Measurements from ENCODE around the gene DALRD3.

The DALRD3 gene

GRCh38 chr3:48980295-48980694 lies 38.1 kb downstream of the DALRD3 start:
- no peak for TF ChIP-seq CTCF (IDR thresholded peaks at IDR 0.05; ENCODE audit: low read depth, low read length)
- in situ Hi-C loops (cut with HindIII; ENCODE audit: low sequenced_read_pairs): no loop called here
- DNase-seq (ENCODE audit: low read depth, low spot score): no peak
- H3K4me3 ChIP-seq (ENCODE audit: low read depth, low read length): no peak overlapping the region

- no peak for DNase-seq (ENCODE audit: low read depth, low spot score)
- no peak overlapping the region for H3K4me3 ChIP-seq (ENCODE audit: low read depth, low read length)
- no peak for TF ChIP-seq CTCF (IDR thresholded peaks at IDR 0.05; ENCODE audit: low read depth, low read length)
- in situ Hi-C loops (cut with HindIII; ENCODE audit: low sequenced_read_pairs): no loop called here
Measured at GRCh38 chr3:48979451-48979850, 38.9 kb downstream of the DALRD3 start.

GRCh38 chr3:48974076-48974864 lies 44.1 kb downstream of the DALRD3 start:
- in situ Hi-C loops (cut with HindIII; ENCODE audit: low sequenced_read_pairs): no loop called here
- no peak overlapping the region for H3K4me3 ChIP-seq (ENCODE audit: low read depth, low read length)
- no peak for DNase-seq (ENCODE audit: low read depth, low spot score)
- no peak for TF ChIP-seq CTCF (IDR thresholded peaks at IDR 0.05; ENCODE audit: low read depth, low read length)

GRCh38 chr3:48970586-48970985 lies 47.8 kb downstream of the DALRD3 start:
- in situ Hi-C loops (cut with HindIII; ENCODE audit: low sequenced_read_pairs): no loop called here
- no peak for TF ChIP-seq CTCF (IDR thresholded peaks at IDR 0.05; ENCODE audit: low read depth, low read length)
- no peak for DNase-seq (ENCODE audit: low read depth, low spot score)
- no peak overlapping the region for H3K4me3 ChIP-seq (ENCODE audit: low read depth, low read length)

GRCh38 chr3:48966876-48967361 lies 51.5 kb downstream of the DALRD3 start:
- no peak overlapping the region for H3K4me3 ChIP-seq (ENCODE audit: low read depth, low read length)
- TF ChIP-seq CTCF (IDR thresholded peaks at IDR 0.05; ENCODE audit: low read depth, low read length): no peak
- DNase-seq (ENCODE audit: low read depth, low spot score): no peak
- in situ Hi-C loops (cut with HindIII; ENCODE audit: low sequenced_read_pairs): no loop called here

GRCh38 chr3:48966367-48966766 lies 52.0 kb downstream of the DALRD3 start:
- TF ChIP-seq CTCF (IDR thresholded peaks at IDR 0.05; ENCODE audit: low read depth, low read length): no peak
- in situ Hi-C loops (cut with HindIII; ENCODE audit: low sequenced_read_pairs): no loop called here
- DNase-seq (ENCODE audit: low read depth, low spot score): no peak
- H3K4me3 ChIP-seq (ENCODE audit: low read depth, low read length): no peak overlapping the region

Data from astrocyte of the spinal cord (primary cell).